Measurements from ENCODE around the gene INCA1. TPM values are rescaled to one million over a fixed set of nuclear protein-coding genes. Genes with fewer than 3 reads are reported as not detected.
"Not testable (repeated sequence)": the region's sequence is repeated elsewhere in the genome, so short reads cannot be mapped to it uniquely, and the experiment has no call there.

INCA1 gene
- total RNA-seq, 1 donor from 2014 or later: 0.86 TPM

GRCh38 chr17:5031365-5032082, 34.2 kb upstream of the INCA1 start:
- Mint-ChIP-seq H3K4me1 (peaks cover 5% of the 10 kb centered on the region), H3K27ac (ENCODE audit: unreplicated experiment) (no peak overlapping the region), H3K36me3 (ENCODE audit: low read depth) (no peaks in the 10 kb centered on the region), H3K9me3 (no peaks in the 10 kb centered on the region), H3K4me3 (peak overlapping the region; percentile 73), H3K27me3 (ENCODE audit: low read depth) (peaks cover 43% of the 10 kb centered on the region)
- DNase-seq (ENCODE audit: low read depth, low spot score): peak; percentile 89
- TF ChIP-seq CTCF (conservative IDR thresholded peaks at IDR 0.05): peak; percentile 75

- H3K4me1 Mint-ChIP-seq; DNase-seq (ENCODE audit: low read depth, low spot score); H3K4me3 Mint-ChIP-seq; H3K36me3 Mint-ChIP-seq (ENCODE audit: low read depth); H3K9me3 Mint-ChIP-seq; H3K27ac Mint-ChIP-seq (ENCODE audit: unreplicated experiment): not testable (repeated sequence)
- peaks cover 41% of the 10 kb centered on the region for H3K27me3 Mint-ChIP-seq (ENCODE audit: low read depth)
Measured at GRCh38 chr17:5030168-5030567, 32.8 kb upstream of the INCA1 start.

GRCh38 chr17:5027916-5028315, 30.6 kb upstream of the INCA1 start:
- Mint-ChIP-seq H3K27ac (ENCODE audit: unreplicated experiment) (no peak overlapping the region), H3K4me1 (peaks cover 5% of the 10 kb centered on the region), H3K9me3 (no peaks in the 10 kb centered on the region), H3K36me3 (ENCODE audit: low read depth) (no peaks in the 10 kb centered on the region), H3K4me3 (no peak overlapping the region), H3K27me3 (ENCODE audit: low read depth) (peaks cover 25% of the 10 kb centered on the region)
- no peak for DNase-seq (ENCODE audit: low read depth, low spot score)
- TF ChIP-seq CTCF (conservative IDR thresholded peaks at IDR 0.05): no peak

- TF ChIP-seq CTCF (conservative IDR thresholded peaks at IDR 0.05): no peak
- no peak overlapping the region for H3K27ac Mint-ChIP-seq (ENCODE audit: unreplicated experiment)
- H3K4me3 Mint-ChIP-seq: no peak overlapping the region
- no peak for DNase-seq (ENCODE audit: low read depth, low spot score)
- no peaks in the 10 kb centered on the region for H3K9me3 Mint-ChIP-seq
- peaks cover 5% of the 10 kb centered on the region for H3K4me1 Mint-ChIP-seq
- no peaks in the 10 kb centered on the region for H3K36me3 Mint-ChIP-seq (ENCODE audit: low read depth)
- H3K27me3 Mint-ChIP-seq (ENCODE audit: low read depth): peaks cover 25% of the 10 kb centered on the region
Measured at GRCh38 chr17:5027299-5027698, 30.0 kb upstream of the INCA1 start.

- Mint-ChIP-seq H3K27me3 (ENCODE audit: low read depth) (peaks cover 5% of the 10 kb centered on the region), H3K36me3 (ENCODE audit: low read depth) (peaks cover 2% of the 10 kb centered on the region), H3K9me3 (no peaks in the 10 kb centered on the region), H3K4me1 (no peaks in the 10 kb centered on the region), H3K27ac (ENCODE audit: unreplicated experiment) (no peak overlapping the region), H3K4me3 (no peak overlapping the region)
- DNase-seq (ENCODE audit: low read depth, low spot score): no peak
- no peak for TF ChIP-seq CTCF (conservative IDR thresholded peaks at IDR 0.05)
Measured at GRCh38 chr17:5024604-5025003, 27.3 kb upstream of the INCA1 start.

GRCh38 chr17:5023588-5024147, 26.3 kb upstream of the INCA1 start:
- Mint-ChIP-seq H3K4me1 (no peaks in the 10 kb centered on the region), H3K9me3 (no peaks in the 10 kb centered on the region), H3K4me3 (no peak overlapping the region), H3K36me3 (ENCODE audit: low read depth) (peaks cover 2% of the 10 kb centered on the region), H3K27ac (ENCODE audit: unreplicated experiment) (no peak overlapping the region), H3K27me3 (ENCODE audit: low read depth) (no peaks in the 10 kb centered on the region)
- TF ChIP-seq CTCF (conservative IDR thresholded peaks at IDR 0.05): no peak
- DNase-seq (ENCODE audit: low read depth, low spot score): no peak

All from neural crest cell (in vitro differentiated cells).